Uterus (tissue), 4 donors: Measurements from ENCODE around the gene CELF2. TPM values are rescaled to one million over a fixed set of nuclear protein-coding genes. Genes with fewer than 3 reads are reported as not detected.
A peak's percentile ranks its signal among the peaks of the same experiment; 100 is the strongest.

ENCODE experiments used
- DNase-seq, 2 donors: peaks; one replicate each; pipeline ENCODE4 v3.0.0-alpha.2; 2019 to 2020
- H3K27ac ChIP-seq, 2 donors: fragments of 200-600 bp; sonication (generic); 1 replicate in 1 of 2; 2 replicates in 1 of 2; pipeline ENCODE4 v1.5.1; 2016 to 2018
- H3K27me3 ChIP-seq, 2 donors: fragments of 200-600 bp; sonication (generic); one replicate each; pipeline ENCODE4 v1.5.1; 2018 to 2019; ENCODE audit warnings: control low read depth in 1 of 2
- H3K36me3 ChIP-seq, 2 donors: fragments of 200-600 bp; sonication (generic); one replicate each; pipeline ENCODE4 v1.5.1; 2019; ENCODE audit warnings: control low read depth in 1 of 2
- H3K4me1 ChIP-seq, 2 donors: fragments of 200-600 bp; sonication (generic); one replicate each; pipeline ENCODE4 v1.5.1; 2018 to 2019; ENCODE audit warnings: control low read depth in 1 of 2
- H3K4me3 ChIP-seq, 2 donors: fragments of 200-600 bp; sonication (generic); 1 replicate in 1 of 2; 2 replicates in 1 of 2; pipeline ENCODE4 v1.5.1; 2018 to 2019; ENCODE audit warnings: mild to moderate bottlenecking in 1 of 2
- H3K9me3 ChIP-seq, 2 donors: fragments of 200-600 bp; sonication (generic); one replicate each; pipeline ENCODE4 v1.5.1; 2019; ENCODE audit warnings: control low read depth in 1 of 2
- CTCF ChIP-seq, 4 experiments: fragments of 200-600 bp in 2 of 4; fragments of 450-650 bp in 2 of 4; sonication (generic) in 2 of 4; IDR thresholded peaks; one replicate each; pipeline ENCODE4 v1.5.1; 2016 to 2019; ENCODE audit warnings: antibody characterized with exemption in 4 of 4, mild to moderate bottlenecking in 2 of 4, moderate library complexity in 1 of 4
- POLR2A ChIP-seq, 2 donors: fragments of 450-650 bp; IDR thresholded peaks; one replicate each; pipeline ENCODE4 v1.6.1; 2016; ENCODE audit warnings: antibody characterized with exemption in 2 of 2, mild to moderate bottlenecking in 1 of 2, moderate library complexity in 1 of 2
- intact Hi-C: fragments of 100-400 bp; cut with DNase I; formaldehyde crosslinking; loops from one replicate; pipeline ENCODE4 v1.15.1; 2023; ENCODE audit warnings: low total_unique reads
- total RNA-seq, 4 donors: library from RNA; depleted of rRNA in 3 of 4; stranded (reverse); fragments of >200 nt in 3 of 4; gene quantifications; one replicate each; pipeline versions ENCODE4 v1.1.0 to v1.2.4, GENCODE V29; 2014 to 2023
- donor health status: DM: yes; HTN: yes; CAD: no.

The CELF2 gene
- total RNA-seq, 4 donors from 2014 or later: 12.8 to 59.2 (median 44.0) TPM

- Histone ChIP-seq H3K27ac (no peak overlapping the region), H3K36me3 (no peaks in the 10 kb centered on the region), H3K27me3 (no peaks in the 10 kb centered on the region), H3K4me1 (no peaks in the 10 kb centered on the region), H3K4me3 (no peak overlapping the region), H3K9me3 (no peaks in the 10 kb centered on the region)
- intact Hi-C loops: no loop called here
- no peak for DNase-seq
- TF ChIP-seq POLR2A (IDR thresholded peaks at IDR 0.05) (no peak), CTCF (IDR thresholded peaks at IDR 0.05) (no peak)
These were observed 25.9 kb downstream of the CELF2 start for GRCh38 chr10:11043446-11044127.

- peak overlapping the region in 1 of 2 donors; percentile 90 for H3K27ac ChIP-seq
- H3K4me1 ChIP-seq: peaks cover 7% of the 10 kb centered on the region in 2 donors
- intact Hi-C loops: no loop called here
- DNase-seq: no peak
- H3K36me3 ChIP-seq: no peaks in the 10 kb centered on the region
- no peak overlapping the region for H3K4me3 ChIP-seq
- TF ChIP-seq CTCF (IDR thresholded peaks at IDR 0.05) (no peak), POLR2A (IDR thresholded peaks at IDR 0.05) (no peak)
- no peaks in the 10 kb centered on the region for H3K27me3 ChIP-seq
- no peaks in the 10 kb centered on the region for H3K9me3 ChIP-seq
These were observed 27.8 kb downstream of the CELF2 start for GRCh38 chr10:11045487-11045886.

- no peaks in the 10 kb centered on the region for H3K27me3 ChIP-seq
- no peaks in the 10 kb centered on the region for H3K36me3 ChIP-seq
- no peak overlapping the region for H3K4me3 ChIP-seq
- no peaks in the 10 kb centered on the region for H3K9me3 ChIP-seq
- intact Hi-C loops: no loop called here
- H3K27ac ChIP-seq: peak overlapping the region; percentile 62 to 90
- H3K4me1 ChIP-seq: peaks cover 10 to 11% of the 10 kb centered on the region in 2 donors
- TF ChIP-seq POLR2A (IDR thresholded peaks at IDR 0.05): no peak
- no peak for TF ChIP-seq CTCF (IDR thresholded peaks at IDR 0.05)
- DNase-seq: no peak
These were observed 28.5 kb downstream of the CELF2 start for GRCh38 chr10:11045995-11046775.

GRCh38 chr10:11046776-11047160 lies 29.1 kb downstream of the CELF2 start:
- peak overlapping the region; percentile 62 to 90 for H3K27ac ChIP-seq
- DNase-seq: no peak
- H3K4me3 ChIP-seq: no peak overlapping the region
- no peaks in the 10 kb centered on the region for H3K36me3 ChIP-seq
- H3K4me1 ChIP-seq: peaks cover 10 to 11% of the 10 kb centered on the region in 2 donors
- intact Hi-C loops: no loop called here
- no peaks in the 10 kb centered on the region for H3K9me3 ChIP-seq
- H3K27me3 ChIP-seq: no peaks in the 10 kb centered on the region
- no peak for TF ChIP-seq POLR2A (IDR thresholded peaks at IDR 0.05)
- TF ChIP-seq CTCF (IDR thresholded peaks at IDR 0.05): no peak

- Histone ChIP-seq H3K4me1 (peaks cover 10 to 11% of the 10 kb centered on the region in 2 donors), H3K4me3 (no peak overlapping the region), H3K27ac (peak overlapping the region; percentile 19 to 90), H3K27me3 (no peaks in the 10 kb centered on the region), H3K36me3 (no peaks in the 10 kb centered on the region), H3K9me3 (no peaks in the 10 kb centered on the region)
- no peak for DNase-seq
- intact Hi-C loops: no loop called here
- TF ChIP-seq POLR2A (IDR thresholded peaks at IDR 0.05) (no peak), CTCF (IDR thresholded peaks at IDR 0.05) (no peak)
These were observed 31.1 kb downstream of the CELF2 start for GRCh38 chr10:11048707-11049278.
